CD4-positive, CD25-positive, alpha-beta regulatory T cell (primary cell): ENCODE measurements around the gene TRIM8. TPM values are rescaled to one million over a fixed set of nuclear protein-coding genes. Genes with fewer than 3 reads are reported as not detected.

Source experiments
- ATAC-seq, 2 donors: fragments of 150-1000 bp; cut with Tn5 transposase; one replicate each; pipeline ENCODE4 v1.10.0; 2021; ENCODE audit warnings: low read depth in 2 of 2, moderate number of reproducible peaks in 2 of 2, moderate library complexity in 1 of 2
- DNase-seq, 3 donors: peaks; one replicate each; pipeline versions ENCODE4 v3.0.0 to v3.0.0-alpha.2; 2012 to 2022; ENCODE audit warnings: mixed read lengths in 1 of 3
- H3K27ac ChIP-seq: one replicate; pipeline ENCODE4 v1.7.0; 2013; ENCODE audit warnings: mild to moderate bottlenecking, low read length; ENCODE audit not compliant: insufficient read depth, poor library complexity, severe bottlenecking
- H3K27me3 ChIP-seq: one replicate; pipeline ENCODE4 v1.7.0; 2013; ENCODE audit warnings: low read length; ENCODE audit not compliant: control insufficient read depth, insufficient read depth
- H3K36me3 ChIP-seq: one replicate; pipeline ENCODE4 v1.7.0; 2013; ENCODE audit warnings: mild to moderate bottlenecking, low read length, moderate library complexity; ENCODE audit not compliant: control insufficient read depth, insufficient read depth
- H3K4me1 ChIP-seq: 2 replicates; pipeline ENCODE4 v1.7.0; 2013; ENCODE audit warnings: mild to moderate bottlenecking, low read length; ENCODE audit not compliant: insufficient read depth, control insufficient read depth, poor library complexity, severe bottlenecking
- H3K4me3 ChIP-seq: one replicate; pipeline ENCODE4 v1.7.0; 2013; ENCODE audit warnings: low read depth, mild to moderate bottlenecking, low read length, moderate library complexity
- H3K9me3 ChIP-seq, 2 experiments: 1 replicate in 1 of 2; 2 replicates in 1 of 2; pipeline ENCODE4 v1.7.0; 2013; ENCODE audit warnings: low read length in 2 of 2, mild to moderate bottlenecking in 1 of 2, moderate library complexity in 1 of 2; ENCODE audit not compliant: control insufficient read depth in 2 of 2
- H3K27ac Mint-ChIP-seq, 3 donors: one replicate each; pipeline ENCODE4 v1.8.0; 2020 to 2022; ENCODE audit warnings: mild to moderate bottlenecking in 3 of 3, mixed read lengths in 3 of 3, moderate library complexity in 2 of 3
- H3K27me3 Mint-ChIP-seq: one replicate; pipeline ENCODE4 v1.8.0; 2022; ENCODE audit warnings: mild to moderate bottlenecking, mixed read lengths
- H3K36me3 Mint-ChIP-seq: one replicate; pipeline ENCODE4 v1.8.0; 2020; ENCODE audit warnings: mixed read lengths
- H3K4me1 Mint-ChIP-seq, 4 donors: one replicate each; pipeline ENCODE4 v1.8.0; 2020 to 2022; ENCODE audit warnings: mixed read lengths in 4 of 4, mild to moderate bottlenecking in 1 of 4
- H3K4me3 Mint-ChIP-seq, 4 donors: one replicate each; pipeline ENCODE4 v1.8.0; 2020 to 2022; ENCODE audit warnings: mild to moderate bottlenecking in 4 of 4, mixed read lengths in 4 of 4, moderate library complexity in 3 of 4
- H3K9me3 Mint-ChIP-seq, 7 donors: one replicate each; pipeline ENCODE4 v1.8.0; 2020 to 2022; ENCODE audit warnings: mixed read lengths in 7 of 7, mild to moderate bottlenecking in 3 of 7, moderate library complexity in 2 of 7
- polyA plus RNA-seq, 4 donors: library from polyadenylated mRNA; unstranded; fragments of 300-500 nt; fragmentation: Illumina TruSeq; gene quantifications; one replicate each; pipeline ENCODE4 v1.2.3, GENCODE V29; 2021
- total RNA-seq: library from RNA; stranded (reverse); gene quantifications from one replicate; pipeline ENCODE4 v1.2.3, GENCODE V29; 2022

TRIM8 gene
- total and polyA plus RNA-seq, 5 donors from 2014 or later: 30.2 to 73.4 (median 36.8) TPM

DNA sequence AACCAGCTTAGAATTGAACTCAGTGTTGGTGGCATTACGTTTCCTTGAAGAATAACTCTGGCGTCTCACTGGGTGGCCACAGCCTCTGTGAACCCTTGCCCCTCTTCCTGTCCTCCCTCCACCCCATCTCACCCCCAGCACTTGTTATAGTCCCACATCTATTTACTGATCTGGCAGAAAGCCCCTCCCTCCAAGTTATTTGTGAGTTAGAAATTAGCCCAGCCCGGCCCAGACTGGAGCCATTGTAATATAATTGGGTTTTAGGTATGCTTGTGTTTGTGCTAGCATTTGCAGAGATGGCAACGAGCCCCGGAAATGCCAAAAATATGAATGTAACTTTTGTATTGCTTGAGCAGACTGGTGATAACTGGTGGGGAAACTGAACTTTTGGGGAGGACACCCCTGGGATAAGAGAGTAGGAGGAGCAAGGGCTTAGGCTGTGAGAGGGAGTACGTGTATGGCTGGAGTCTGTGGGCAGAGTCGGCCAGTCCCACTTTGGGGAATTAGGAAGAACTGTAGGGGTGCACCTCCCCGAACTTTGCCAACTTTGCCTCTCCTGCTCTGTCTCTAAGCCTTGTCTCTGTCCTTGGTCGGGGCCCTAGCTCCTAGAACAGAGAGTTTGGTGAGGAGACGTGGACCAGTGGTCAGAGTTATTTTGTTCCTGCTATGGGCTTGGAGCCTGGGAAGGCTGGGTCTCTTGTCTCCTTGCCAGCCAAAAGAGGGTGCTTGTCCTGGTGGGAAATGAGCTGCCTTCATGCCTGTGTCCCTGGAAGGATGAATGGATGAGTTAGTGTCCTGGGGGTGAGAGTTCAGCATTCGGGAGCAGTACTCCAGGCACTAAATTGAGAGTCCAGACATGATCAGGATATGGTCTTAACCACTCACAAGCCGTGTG, 19.3 kb upstream of the TRIM8 start:
- ATAC-seq (no peak), DNase-seq (no peak)
- Histone ChIP-seq H3K9me3 (no peaks in the 10 kb centered on the region), H3K27ac (no peak overlapping the region), H3K36me3 (peaks cover 2% of the 10 kb centered on the region), H3K4me3 (no peak overlapping the region), H3K27me3 (no peaks in the 10 kb centered on the region), H3K4me1 (peaks cover 14% of the 10 kb centered on the region)
- H3K4me3 Mint-ChIP-seq: no peak overlapping the region
- H3K36me3 Mint-ChIP-seq: peaks cover 14% of the 10 kb centered on the region
- H3K9me3 Mint-ChIP-seq: no peaks in the 10 kb centered on the region
- H3K4me1 Mint-ChIP-seq: peaks cover 0 to 23% (median 10%) of the 10 kb centered on the region in 4 donors
- H3K27ac Mint-ChIP-seq: peak overlapping the region; percentile 11 to 65 (median 57)
- H3K27me3 Mint-ChIP-seq: no peaks in the 10 kb centered on the region

- Histone ChIP-seq H3K36me3 (peaks cover 3% of the 10 kb centered on the region), H3K9me3 (no peaks in the 10 kb centered on the region), H3K4me1 (peaks cover 9% of the 10 kb centered on the region), H3K27ac (no peak overlapping the region), H3K27me3 (no peaks in the 10 kb centered on the region), H3K4me3 (no peak overlapping the region)
- Mint-ChIP-seq H3K27ac (no peak overlapping the region), H3K4me1 (peaks cover 1 to 19% (median 7%) of the 10 kb centered on the region in 4 donors), H3K36me3 (peaks cover 16% of the 10 kb centered on the region), H3K4me3 (no peak overlapping the region), H3K9me3 (no peaks in the 10 kb centered on the region), H3K27me3 (no peaks in the 10 kb centered on the region)
- ATAC-seq: no peak
- no peak for DNase-seq
Measured at GRCh38 chr10:102626026-102626685, 18.1 kb upstream of the TRIM8 start.

- Histone ChIP-seq H3K9me3 (no peaks in the 10 kb centered on the region), H3K27me3 (no peaks in the 10 kb centered on the region), H3K4me3 (no peak overlapping the region), H3K36me3 (peaks cover 3% of the 10 kb centered on the region), H3K27ac (no peak overlapping the region), H3K4me1 (peaks cover 1% of the 10 kb centered on the region)
- ATAC-seq (no peak), DNase-seq (no peak)
- Mint-ChIP-seq H3K27ac (no peak overlapping the region), H3K4me3 (no peak overlapping the region), H3K9me3 (no peaks in the 10 kb centered on the region), H3K27me3 (no peaks in the 10 kb centered on the region), H3K4me1 (peaks cover 0 to 16% (median 9%) of the 10 kb centered on the region in 4 donors), H3K36me3 (peaks cover 19% of the 10 kb centered on the region)
Measured at GRCh38 chr10:102627291-102627735, 17.0 kb upstream of the TRIM8 start.

DNA sequence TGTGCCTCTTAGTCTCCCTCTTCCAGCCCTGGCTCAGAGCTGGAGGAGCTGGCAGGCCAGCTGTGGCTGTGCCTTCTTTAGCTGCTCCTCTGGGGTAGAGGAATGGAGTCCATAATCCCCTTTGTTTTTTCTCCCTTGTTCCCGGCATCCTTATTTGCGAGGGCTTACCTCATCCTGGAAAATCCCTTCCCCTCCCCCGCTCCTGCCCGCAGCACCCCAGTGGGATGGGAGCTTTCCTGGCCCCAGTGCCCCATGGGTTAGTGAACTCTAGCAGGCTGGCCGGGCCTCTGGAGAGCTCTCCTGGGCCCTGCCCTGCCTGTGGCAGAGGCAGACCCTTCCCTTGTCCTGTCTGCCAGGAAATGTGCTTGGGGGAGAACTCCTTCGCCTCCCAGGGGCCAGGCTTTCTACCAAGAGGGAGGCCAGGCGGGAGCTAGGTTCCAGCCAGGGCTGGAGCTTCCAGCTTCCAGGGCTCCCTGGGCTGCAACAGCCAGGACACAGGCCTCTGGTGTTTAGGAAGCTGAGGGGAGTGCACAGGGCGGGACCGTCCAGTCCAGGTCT, 16.5 kb upstream of the TRIM8 start:
- Histone ChIP-seq H3K9me3 (no peaks in the 10 kb centered on the region), H3K27me3 (no peaks in the 10 kb centered on the region), H3K4me1 (peaks cover 6% of the 10 kb centered on the region), H3K4me3 (no peak overlapping the region), H3K27ac (no peak overlapping the region), H3K36me3 (peaks cover 3% of the 10 kb centered on the region)
- DNase-seq: no peak
- no peak overlapping the region for H3K4me3 Mint-ChIP-seq
- no peak for ATAC-seq
- H3K36me3 Mint-ChIP-seq: peaks cover 19% of the 10 kb centered on the region
- H3K27ac Mint-ChIP-seq: no peak overlapping the region
- peaks cover 0 to 21% (median 13%) of the 10 kb centered on the region in 4 donors for H3K4me1 Mint-ChIP-seq
- H3K27me3 Mint-ChIP-seq: no peaks in the 10 kb centered on the region
- no peaks in the 10 kb centered on the region for H3K9me3 Mint-ChIP-seq

GRCh38 chr10:102628451-102628911, 15.8 kb upstream of the TRIM8 start:
- no peaks in the 10 kb centered on the region for H3K9me3 Mint-ChIP-seq
- H3K4me1 Mint-ChIP-seq: peaks cover 0 to 24% (median 17%) of the 10 kb centered on the region in 4 donors
- H3K36me3 Mint-ChIP-seq: peaks cover 19% of the 10 kb centered on the region
- Histone ChIP-seq H3K27ac (no peak overlapping the region), H3K27me3 (no peaks in the 10 kb centered on the region), H3K4me1 (peaks cover 13% of the 10 kb centered on the region), H3K9me3 (no peaks in the 10 kb centered on the region), H3K4me3 (no peak overlapping the region), H3K36me3 (peaks cover 3% of the 10 kb centered on the region)
- H3K27ac Mint-ChIP-seq: no peak overlapping the region
- ATAC-seq (no peak), DNase-seq (no peak)
- no peaks in the 10 kb centered on the region for H3K27me3 Mint-ChIP-seq
- no peak overlapping the region for H3K4me3 Mint-ChIP-seq

GRCh38 chr10:102629661-102630614, 14.3 kb upstream of the TRIM8 start:
- no peak overlapping the region for H3K27ac ChIP-seq
- Mint-ChIP-seq H3K27ac (peak overlapping the region in 1 of 3 donors; percentile 67), H3K36me3 (peaks cover 12% of the 10 kb centered on the region), H3K27me3 (no peaks in the 10 kb centered on the region), H3K4me3 (no peak overlapping the region), H3K9me3 (no peaks in the 10 kb centered on the region), H3K4me1 (peaks cover 0 to 38% (median 23%) of the 10 kb centered on the region in 4 donors)
- peaks cover 27% of the 10 kb centered on the region for H3K4me1 ChIP-seq
- no peaks in the 10 kb centered on the region for H3K9me3 ChIP-seq
- DNase-seq (no peak), ATAC-seq (no peak)
- H3K36me3 ChIP-seq: peaks cover 3% of the 10 kb centered on the region
- no peak overlapping the region for H3K4me3 ChIP-seq
- H3K27me3 ChIP-seq: no peaks in the 10 kb centered on the region

- Mint-ChIP-seq H3K36me3 (peaks cover 11% of the 10 kb centered on the region), H3K9me3 (no peaks in the 10 kb centered on the region), H3K27ac (peak overlapping the region in 1 of 3 donors; percentile 67), H3K4me1 (peaks cover 6 to 45% (median 29%) of the 10 kb centered on the region in 4 donors), H3K27me3 (no peaks in the 10 kb centered on the region), H3K4me3 (no peak overlapping the region)
- Histone ChIP-seq H3K9me3 (no peaks in the 10 kb centered on the region), H3K27me3 (no peaks in the 10 kb centered on the region), H3K4me1 (peaks cover 35% of the 10 kb centered on the region), H3K36me3 (peaks cover 3% of the 10 kb centered on the region), H3K4me3 (no peak overlapping the region), H3K27ac (no peak overlapping the region)
- ATAC-seq: no peak
- no peak for DNase-seq
Measured at GRCh38 chr10:102630663-102631062, 13.6 kb upstream of the TRIM8 start.
